A549 (cell line): Measurements from ENCODE around the gene ZNF184. TPM values are rescaled to one million over a fixed set of nuclear protein-coding genes. Genes with fewer than 3 reads are reported as not detected.

Experiments
- ATAC-seq, 2 experiments: fragments of 200-7000 bp in 1 of 2; fragments of >200 bp in 1 of 2; cut with Nextera tagmentation in 1 of 2; cut with Tn5 transposase in 1 of 2; 3 replicates each; pipeline versions ENCODE4 v1.8.0 to v1.9.1; 2018 to 2020; ENCODE audit warnings: mild to moderate bottlenecking in 1 of 2, moderate library complexity in 1 of 2
- CTCF ChIA-PET: fragments of 300-600 bp; sonication (Branson Sonifier 250); formaldehyde crosslinking; extraction: SDS; loops from one replicate; lab custom pipeline; 2021; ENCODE audit warnings: antibody characterized with exemption, inconsistent platforms; lab: Yijun Ruan, JAX
- POLR2A ChIA-PET: fragments of 350-600 bp; formaldehyde crosslinking; extraction: SDS; loops from one replicate; lab custom pipeline; 2021; ENCODE audit warnings: antibody characterized with exemption, inconsistent platforms; lab: Yijun Ruan, JAX
- DNase-seq, 2 experiments: peaks; one replicate each; pipeline versions ENCODE4 v3.0.0 to v3.0.0-alpha.2; 2011 to 2016; ENCODE audit warnings: low read depth in 1 of 2, low spot score in 1 of 2
- FAIRE-seq: peaks from 2 replicates; lab custom pipeline; 2011; peaks lifted over from hg19 to GRCh38; lab: Jason Lieb, UNC
- H3K27ac ChIP-seq, 2 experiments: fragments of >200 bp; sonication (Bioruptor Twin); formaldehyde crosslinking; 3 replicates each; pipeline ENCODE4 v1.5.1; 2016 to 2017
- H3K4me1 ChIP-seq: fragments of >200 bp; sonication (Bioruptor Twin); formaldehyde crosslinking; 3 replicates; pipeline ENCODE4 v1.6.1; 2016
- H3K4me2 ChIP-seq: fragments of >200 bp; sonication (Bioruptor Twin); formaldehyde crosslinking; 3 replicates; pipeline ENCODE4 v1.6.1; 2016
- H3K4me3 ChIP-seq: fragments of >200 bp; sonication (Bioruptor Twin); formaldehyde crosslinking; 3 replicates; pipeline ENCODE4 v1.5.1; 2016
- H3K9me3 ChIP-seq: fragments of >200 bp; sonication (Bioruptor Twin); formaldehyde crosslinking; 3 replicates; pipeline ENCODE4 v1.6.1; 2016
- BHLHE40 ChIP-seq: IDR thresholded peaks from 2 replicates; pipeline ENCODE4 v1.6.1; 2012; ENCODE audit warnings: low read depth, low read length, inconsistent platforms
- CBX8 ChIP-seq: fragments of 200-600 bp; sonication (generic); IDR thresholded peaks from 2 replicates; pipeline ENCODE4 v1.6.1; 2016
- CEBPB ChIP-seq, 2 experiments: fragments of >200 bp in 1 of 2; sonication (Bioruptor Twin) in 1 of 2; formaldehyde crosslinking in 1 of 2; IDR thresholded peaks; 2 replicates each; pipeline ENCODE4 v1.6.1; 2012 to 2016
- CTCF ChIP-seq: fragments of >200 bp; sonication (Bioruptor Twin); formaldehyde crosslinking; IDR thresholded peaks from 3 replicates; pipeline ENCODE4 v1.5.1; 2016
- E2F6 ChIP-seq: IDR thresholded peaks from 2 replicates; pipeline ENCODE4 v1.6.1; 2012; ENCODE audit warnings: low read depth, borderline replicate concordance
- ELK1 ChIP-seq: fragments of 150-350 bp; IDR thresholded peaks from 2 replicates; pipeline ENCODE4 v1.6.1; 2014; ENCODE audit warnings: low read depth, mild to moderate bottlenecking, low read length
- ESRRA ChIP-seq: fragments of 150-350 bp; IDR thresholded peaks from 2 replicates; pipeline ENCODE4 v1.6.1; 2014; ENCODE audit warnings: mild to moderate bottlenecking, low read length, borderline replicate concordance
- FOSL2 ChIP-seq, 2 experiments: fragments of 450-650 bp in 1 of 2; fragments of >200 bp in 1 of 2; sonication (Bioruptor Twin) in 1 of 2; formaldehyde crosslinking; IDR thresholded peaks; 2 replicates each; pipeline versions ENCODE4 v1.5.0 to v1.6.1; 2016 to 2020; ENCODE audit warnings: mild to moderate bottlenecking in 1 of 2, moderate library complexity in 1 of 2
- GATA3 ChIP-seq: IDR thresholded peaks from 2 replicates; pipeline ENCODE4 v1.6.1; 2012; ENCODE audit warnings: borderline replicate concordance
- HDAC2 ChIP-seq: fragments of 200-600 bp; sonication (generic); IDR thresholded peaks from 2 replicates; pipeline ENCODE4 v1.6.1; 2016
- HMGXB4 ChIP-seq: fragments of 250-450 bp; sonication (Bioruptor Pico); IDR thresholded peaks from 2 replicates; pipeline ENCODE4 v1.5.0; 2021; ENCODE audit warnings: mild to moderate bottlenecking, moderate library complexity, borderline replicate concordance
- HOXB13 ChIP-seq: fragments of 250-450 bp; sonication (Bioruptor Pico); IDR thresholded peaks from 2 replicates; pipeline ENCODE4 v1.5.0; 2020; ENCODE audit warnings: low read depth, mild to moderate bottlenecking, moderate library complexity
- JUN ChIP-seq, 2 experiments: fragments of >200 bp; sonication (Bioruptor Twin); formaldehyde crosslinking; IDR thresholded peaks; 2 replicates in 1 of 2; 3 replicates in 1 of 2; pipeline ENCODE4 v1.6.1; 2016 to 2017
- JUNB ChIP-seq: fragments of >200 bp; sonication (Bioruptor Twin); formaldehyde crosslinking; IDR thresholded peaks from 2 replicates; pipeline ENCODE4 v1.6.1; 2016
- MAFK ChIP-seq: fragments of 450-650 bp; IDR thresholded peaks from 2 replicates; pipeline ENCODE4 v1.6.1; 2014; ENCODE audit not compliant: partially characterized antibody
- MAZ ChIP-seq: fragments of 150-350 bp; IDR thresholded peaks from 2 replicates; pipeline ENCODE4 v1.6.1; 2014; ENCODE audit warnings: antibody characterized with exemption, low read depth, low read length, borderline replicate concordance
- MYC ChIP-seq: IDR thresholded peaks from 2 replicates; pipeline ENCODE4 v1.6.1; 2012; ENCODE audit warnings: mild to moderate bottlenecking, inconsistent platforms, low read length, improper control_type of control experiment, borderline replicate concordance
- NPAS2 ChIP-seq: fragments of 250-450 bp; sonication (Bioruptor Pico); IDR thresholded peaks from 2 replicates; pipeline ENCODE4 v1.8.0; 2022; ENCODE audit warnings: mild to moderate bottlenecking, moderate library complexity, borderline replicate concordance
- PHF8 ChIP-seq: fragments of 200-600 bp; sonication (generic); IDR thresholded peaks from 2 replicates; pipeline ENCODE4 v1.6.1; 2016; ENCODE audit warnings: low read depth, mild to moderate bottlenecking, antibody characterized with exemption, moderate library complexity, borderline replicate concordance
- SMC3 ChIP-seq: fragments of >200 bp; sonication (Bioruptor Twin); formaldehyde crosslinking; IDR thresholded peaks from 3 replicates; pipeline ENCODE4 v1.6.1; 2018; ENCODE audit warnings: inconsistent platforms
- SREBF2 ChIP-seq: fragments of 450-650 bp; IDR thresholded peaks from 2 replicates; pipeline ENCODE4 v1.6.1; 2014; ENCODE audit warnings: mild to moderate bottlenecking, moderate library complexity
- USF2 ChIP-seq: fragments of 450-650 bp; IDR thresholded peaks from 2 replicates; pipeline ENCODE4 v1.6.1; 2014; ENCODE audit warnings: antibody characterized with exemption
- ZFP36 ChIP-seq: fragments of 450-650 bp; IDR thresholded peaks from 2 replicates; pipeline ENCODE4 v1.6.1; 2014; ENCODE audit warnings: borderline replicate concordance; ENCODE audit not compliant: partially characterized antibody
- ZNF302 ChIP-seq: fragments of 250-450 bp; sonication (Bioruptor Pico); IDR thresholded peaks from 2 replicates; pipeline ENCODE4 v1.9.0; 2021; ENCODE audit warnings: inconsistent platforms, mild to moderate bottlenecking, moderate library complexity
- WGBS: methylation state at CpG from one replicate; pipeline ENCODE4 v1.1.6; 2017; ENCODE audit errors: missing lambda C conversion rate; 5-methylcytosine and 5-hydroxymethylcytosine counted together
- polyA plus RNA-seq, 4 experiments: library from polyadenylated mRNA; depleted of rRNA in 3 of 4; stranded (reverse); fragments of >200 nt; fragmentation: RNase III in 1 of 4; extraction: RNeasy Plus Mini Kit Qiagen cat#74134 plus additional on column Dnase treatment in 1 of 4; gene quantifications; 2 replicates in 3 of 4; 3 replicates in 1 of 4; pipeline ENCODE4 v1.2.3, GENCODE V29; 2011 to 2017

ZNF184 gene
- polyA plus RNA-seq, 2 of the 4 experiments (the other 2 are of a cell fraction) = 2.5 to 4.9 TPM

- peak in 1 of 2 experiments; percentile 13; a peak in 2 of 6 replicates for ATAC-seq
Measured at GRCh38 chr6:27494987-27495385, 22.1 kb upstream of the ZNF184 start.

GRCh38 chr6:27494103-27494502 is 21.2 kb upstream of the ZNF184 start:
- ChIA-PET POLR2A (no interaction called here), CTCF (no interaction called here)
- no peak for FAIRE-seq
- Histone ChIP-seq H3K4me2 (peak overlapping the region; percentile 75; the same call in 2 of the 3 replicates), H3K9me3 (no peaks in the 10 kb centered on the region), H3K4me3 (no peak overlapping the region), H3K27ac (no peak overlapping the region), H3K4me1 (no peaks in the 10 kb centered on the region)
- no peak for DNase-seq
- TF ChIP-seq USF2 (no peak), ELK1 (no peak), CTCF (no peak), ZNF302 (CRISPR knock-in tag) (no peak), MAZ (no peak), NPAS2 (CRISPR knock-in tag) (no peak), HOXB13 (CRISPR knock-in tag) (no peak), JUNB (no peak), SMC3 (no peak), HMGXB4 (CRISPR knock-in tag) (no peak)
- no peak for ATAC-seq
- 5% methylated on average over 1 of the region's 1 CpG for WGBS

More at GRCh38 chr6:27494987-27495385, 22.1 kb upstream of the ZNF184 start:
- no peak for DNase-seq
- Histone ChIP-seq H3K9me3 (no peaks in the 10 kb centered on the region), H3K27ac (peak overlapping the region; percentile 37 to 52; a peak in 2 of 6 replicates), H3K4me3 (peak overlapping the region; percentile 52), H3K4me1 (no peaks in the 10 kb centered on the region), H3K4me2 (peak overlapping the region; percentile 75)
- WGBS = 39% methylated on average over 7 of the region's 7 CpGs
- ChIA-PET CTCF (interaction anchor here (1.0 to 1.2 kb wide), 2 partner anchors 10 to 16 kb away, joined by 3 to 5 read pairs; no protein-coding TSS in a partner anchor), POLR2A (no interaction called here)
- TF ChIP-seq CEBPB (IDR thresholded peaks at IDR 0.05) (no peak), MAFK (peak; percentile 20)
- FAIRE-seq = no peak

GRCh38 chr6:27492631-27493190 is 19.8 kb upstream of the ZNF184 start:
- CTCF ChIA-PET = no interaction called here
- 23% methylated on average over 2 of the region's 2 CpGs for WGBS

More at GRCh38 chr6:27492631-27493190, 19.8 kb upstream of the ZNF184 start:
- no peak overlapping the region for H3K27ac ChIP-seq
- H3K4me2 ChIP-seq = no peak overlapping the region
- POLR2A ChIA-PET = no interaction called here
- no peak overlapping the region for H3K4me3 ChIP-seq
- no peaks in the 10 kb centered on the region for H3K9me3 ChIP-seq
- no peaks in the 10 kb centered on the region for H3K4me1 ChIP-seq
- no peak for FAIRE-seq
- TF ChIP-seq JUN (IDR thresholded peaks at IDR 0.05) (no peak), E2F6 (no peak), MAZ (no peak), GATA3 (no peak), HDAC2 (no peak), CBX8 (no peak), MYC (no peak), NPAS2 (CRISPR knock-in tag) (no peak), FOSL2 (IDR thresholded peaks at IDR 0.05) (no peak), FOSL2 (CRISPR knock-in tag; IDR thresholded peaks at IDR 0.05) (no peak), CEBPB (IDR thresholded peaks at IDR 0.05) (no peak), ZFP36 (no peak), SREBF2 (no peak), ESRRA (no peak), BHLHE40 (no peak), ZNF302 (CRISPR knock-in tag) (no peak), PHF8 (no peak)
- no peak for ATAC-seq
- no peak for DNase-seq
